DND-41 (cell line): ENCODE data around the gene MTG1.
"Not testable (repeated sequence)": the region's sequence is repeated elsewhere in the genome, so short reads cannot be mapped to it uniquely, and the experiment has no call there.

Experiments used
- CTCF ChIP-seq: IDR thresholded peaks from 2 replicates; pipeline ENCODE4 v1.5.1; 2012; ENCODE audit warnings: borderline replicate concordance, low read length, moderate library complexity, mild to moderate bottlenecking; ENCODE audit not compliant: poor library complexity, severe bottlenecking; ENCODE audit errors: extremely low read depth
- EZH2 ChIP-seq: IDR thresholded peaks from 3 replicates; pipeline ENCODE4 v1.6.1; 2012; ENCODE audit warnings: borderline replicate concordance, low read depth, mild to moderate bottlenecking, moderate library complexity, low read length, inconsistent platforms; ENCODE audit not compliant: severe bottlenecking

- TF ChIP-seq EZH2, CTCF: not testable (repeated sequence)
These were observed 26.5 kb upstream of the MTG1 start for GRCh38 chr10:133367461-133367860.
